Measurements from ENCODE around the gene ERAP2.

GRCh38 chr5:96883871-96884270 is 7.6 kb downstream of the ERAP2 start:
- TF ChIP-seq EZH2 (IDR thresholded peaks at IDR 0.05; ENCODE audit: insufficient read depth, poor library complexity, severe bottlenecking) (no peak), EZH2phosphoT487 (IDR thresholded peaks at IDR 0.05; ENCODE audit: insufficient read depth, low read depth) (no peak)

Data from GM23248 (cell line).